ELR (cell line): ENCODE results near the gene ELL2.
"Not testable (repeated sequence)": the region's sequence is repeated elsewhere in the genome, so short reads cannot be mapped to it uniquely, and the experiment has no call there.

ENCODE experiments used
- DNase-seq: peaks from one replicate; pipeline ENCODE4 v3.0.0-alpha.2; 2015; ENCODE audit warnings: low read depth

The ELL2 gene

DNA sequence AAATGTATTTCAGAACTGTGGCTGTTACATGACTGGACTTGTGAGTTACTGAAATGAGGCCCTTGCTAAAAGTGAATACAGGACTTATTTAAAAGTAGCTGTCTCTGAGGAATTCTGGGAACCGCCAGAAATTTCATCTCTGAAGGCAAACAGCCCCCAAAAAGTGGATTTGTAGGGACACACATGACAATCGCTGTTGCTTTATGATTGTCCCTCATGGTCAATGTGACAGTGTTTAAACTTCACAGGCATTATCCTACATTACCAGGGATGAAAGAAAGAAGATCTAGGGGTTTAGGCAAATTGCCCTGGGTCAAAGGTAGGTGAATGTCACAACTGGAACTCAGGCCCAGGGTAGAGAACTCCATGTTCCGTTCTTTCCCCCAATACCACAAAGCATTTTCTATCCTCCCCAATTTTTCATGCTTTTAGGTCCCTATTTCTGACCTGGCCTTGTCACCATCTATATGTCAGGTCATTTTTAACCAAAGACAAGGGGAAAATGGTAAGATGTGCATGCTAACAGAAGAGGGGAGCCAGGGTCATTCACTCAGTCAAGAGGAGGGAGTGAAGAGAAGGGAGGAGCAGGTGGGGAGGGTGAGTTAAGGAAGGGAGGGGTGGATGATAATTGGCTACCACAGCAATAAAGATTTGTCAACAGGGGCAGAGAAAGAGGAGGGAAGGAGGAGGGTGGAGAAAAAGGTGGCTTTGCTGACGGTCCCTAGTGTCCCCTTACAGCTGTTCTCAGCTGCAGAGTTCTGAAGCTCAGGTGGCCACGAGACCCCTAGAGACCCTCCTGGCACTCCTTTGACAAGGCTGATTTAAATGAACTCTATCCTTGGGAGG, 81.3 kb downstream of the ELL2 start:
- DNase-seq = no peak

DNA sequence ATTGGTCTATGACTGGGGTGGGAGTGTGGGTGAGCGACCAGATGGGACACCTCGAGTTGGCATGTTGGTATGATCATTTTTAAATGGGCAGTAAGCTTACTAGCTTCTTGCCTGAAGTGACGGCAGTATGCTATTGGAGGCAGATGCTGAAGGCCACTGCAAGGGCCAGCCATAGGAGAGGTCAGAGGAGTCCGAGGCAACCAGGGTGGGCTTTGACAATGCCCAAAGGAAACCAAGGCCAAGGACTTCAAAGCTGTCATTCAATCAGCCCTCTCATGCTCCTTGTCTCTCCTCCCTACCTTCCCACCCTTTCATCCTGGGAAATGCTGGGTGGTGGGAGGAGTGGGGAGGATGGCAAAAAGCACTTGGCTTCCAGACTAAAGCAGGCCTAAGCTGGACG, 82.0 kb downstream of the ELL2 start:
- DNase-seq = no peak

GRCh38 chr5:95878417-95879323, 83.0 kb downstream of the ELL2 start:
- DNase-seq = no peak

DNA sequence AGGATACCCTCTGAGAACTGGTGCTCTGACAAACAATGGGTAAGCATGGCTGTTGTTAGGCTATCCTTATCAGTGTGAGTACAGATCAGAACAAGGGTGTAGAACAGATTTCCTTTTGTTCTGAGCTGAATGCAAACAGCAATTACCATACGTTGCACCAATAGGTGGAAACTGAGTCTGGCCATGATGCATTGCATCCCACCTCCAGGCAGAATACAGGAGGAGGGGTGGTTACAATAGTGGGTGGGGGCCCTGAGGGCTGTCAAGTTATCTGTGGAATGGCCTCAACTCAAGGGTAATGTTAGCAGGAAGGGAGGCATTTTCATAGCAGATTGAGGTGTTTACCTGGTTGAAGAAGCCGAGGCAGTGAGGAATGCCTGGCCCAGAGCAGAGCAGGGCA, 84.9 kb downstream of the ELL2 start:
- DNase-seq = no peak

DNA sequence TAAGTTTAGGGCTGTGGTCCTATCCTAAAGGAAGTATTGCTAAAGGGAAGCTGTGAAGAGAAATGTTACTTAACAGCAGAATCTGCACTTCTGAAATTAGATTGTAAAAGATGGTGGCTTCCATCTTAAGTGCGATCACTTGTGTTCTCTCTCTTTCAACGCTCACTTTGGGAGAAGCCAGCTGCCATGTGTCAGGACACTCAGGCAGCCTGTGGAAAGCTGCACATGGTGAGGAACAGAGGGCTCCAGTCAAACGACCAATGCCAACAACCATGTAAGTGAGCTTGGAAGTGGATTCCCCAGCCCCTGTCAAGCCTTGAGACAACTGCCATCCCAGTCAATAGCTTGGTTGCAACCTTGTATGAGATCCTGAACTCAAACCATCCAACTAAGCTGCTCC, 87.4 kb downstream of the ELL2 start:
- DNase-seq = no peak

DNA sequence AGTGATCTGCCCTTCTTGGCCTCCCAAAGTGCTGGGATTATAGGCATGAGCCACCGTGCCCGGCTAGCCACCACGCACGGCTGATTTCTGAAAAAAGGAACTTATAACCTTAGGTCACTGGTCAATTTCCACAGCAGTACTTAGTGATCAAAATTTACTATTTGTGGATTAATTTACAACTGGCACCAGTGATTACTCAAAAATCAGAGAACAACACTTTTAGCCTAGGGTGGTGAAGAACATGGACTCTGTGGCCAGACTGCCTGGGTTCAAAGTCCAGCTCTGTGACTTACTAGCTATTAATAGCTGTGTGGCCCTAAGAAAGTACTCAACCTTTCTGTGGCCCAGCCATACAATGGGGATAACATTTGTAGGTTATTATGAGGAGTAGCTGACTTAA, 88.3 kb downstream of the ELL2 start:
- DNase-seq = no peak

- DNase-seq = no peak
These were observed 89.0 kb downstream of the ELL2 start for GRCh38 chr5:95872346-95873268.

GRCh38 chr5:95871146-95871806, 90.4 kb downstream of the ELL2 start:
- DNase-seq = no peak

GRCh38 chr5:95870105-95870672, 91.5 kb downstream of the ELL2 start:
- DNase-seq = peak; percentile 78

DNA sequence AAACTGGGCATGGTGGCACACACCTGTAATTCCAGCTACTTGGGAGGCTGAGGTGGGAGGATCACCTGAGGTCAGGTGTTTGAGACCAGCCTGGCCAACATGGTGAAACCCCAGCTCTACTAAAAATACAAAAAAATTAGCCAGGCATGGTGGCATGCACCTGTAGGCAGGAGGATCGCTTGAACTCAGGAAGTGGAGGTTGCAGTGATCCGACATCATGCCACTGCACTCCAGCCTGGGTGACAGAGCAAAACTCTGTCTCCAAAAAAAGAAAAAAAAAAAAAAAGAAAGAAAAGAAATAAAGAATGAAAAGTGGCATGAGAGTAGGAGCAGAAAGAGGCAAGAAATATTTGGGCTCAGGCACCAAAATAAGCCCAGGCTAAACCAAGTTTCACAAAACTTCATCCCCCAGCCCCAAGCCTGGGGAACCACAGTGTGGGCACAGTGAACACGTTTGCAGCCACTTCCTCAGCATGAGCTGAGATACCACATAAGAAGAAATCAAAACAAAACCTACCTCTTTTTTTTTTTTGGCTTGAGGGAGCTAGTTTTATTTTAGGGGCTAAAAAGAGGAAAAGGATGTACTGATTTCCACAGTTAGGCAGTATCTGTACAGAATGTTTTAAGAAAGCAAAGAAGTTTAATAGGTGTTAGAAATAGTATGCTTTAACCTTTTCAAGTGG, 92.3 kb downstream of the ELL2 start:
- not testable (repeated sequence) for DNase-seq

GRCh38 chr5:95868136-95868535, 93.5 kb downstream of the ELL2 start:
- DNase-seq = no peak

DNA sequence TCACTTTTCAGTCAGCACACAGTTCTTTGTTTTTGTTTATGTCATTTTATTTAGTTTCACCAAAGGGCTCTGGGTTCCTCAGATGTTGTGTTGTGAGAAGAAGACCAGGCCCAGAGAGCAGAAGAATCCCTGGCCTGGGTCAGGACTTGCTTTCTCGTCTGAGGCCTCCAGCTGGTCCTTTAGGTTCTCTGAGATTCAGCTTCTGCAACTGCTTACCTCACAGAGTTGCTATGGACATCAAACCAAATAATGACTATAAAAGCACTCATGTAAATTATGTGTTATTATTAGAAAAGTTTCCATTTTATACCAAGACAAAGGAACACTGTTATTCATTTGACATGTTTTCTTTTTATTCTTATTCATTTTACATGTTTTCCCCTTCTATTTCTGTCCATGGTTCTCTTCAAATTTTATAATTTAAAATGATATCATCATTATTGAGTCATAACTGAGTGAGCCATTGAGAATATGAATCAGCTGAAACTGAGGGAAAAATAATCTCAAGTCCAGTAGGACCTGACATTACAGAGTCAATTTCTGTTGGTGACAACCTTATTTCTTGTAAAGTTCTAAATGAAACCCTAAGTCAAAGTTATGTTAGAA, 95.1 kb downstream of the ELL2 start:
- DNase-seq = peak; percentile 66

GRCh38 chr5:95864944-95865504, 96.6 kb downstream of the ELL2 start:
- no peak for DNase-seq

GRCh38 chr5:95864456-95864855, 97.2 kb downstream of the ELL2 start:
- no peak for DNase-seq

DNA sequence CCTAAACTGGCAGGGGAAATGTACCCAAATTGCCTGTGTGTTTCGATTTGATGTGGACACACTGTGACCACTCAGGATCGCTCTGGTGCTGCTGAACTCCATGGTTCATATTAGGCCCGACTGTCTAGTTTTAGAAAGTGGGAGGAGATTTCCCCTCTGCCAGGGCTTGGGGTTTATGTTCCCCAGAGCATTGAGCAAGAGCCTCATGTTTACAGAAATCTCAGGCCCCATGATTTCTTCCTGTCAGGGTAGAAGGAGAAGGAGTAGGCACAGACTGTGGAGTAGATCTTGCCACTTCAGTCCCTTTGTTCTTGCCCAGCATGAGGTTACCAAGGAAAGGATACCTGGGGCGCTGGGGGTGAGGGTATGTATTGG, 98.3 kb downstream of the ELL2 start:
- no peak for DNase-seq

DNA sequence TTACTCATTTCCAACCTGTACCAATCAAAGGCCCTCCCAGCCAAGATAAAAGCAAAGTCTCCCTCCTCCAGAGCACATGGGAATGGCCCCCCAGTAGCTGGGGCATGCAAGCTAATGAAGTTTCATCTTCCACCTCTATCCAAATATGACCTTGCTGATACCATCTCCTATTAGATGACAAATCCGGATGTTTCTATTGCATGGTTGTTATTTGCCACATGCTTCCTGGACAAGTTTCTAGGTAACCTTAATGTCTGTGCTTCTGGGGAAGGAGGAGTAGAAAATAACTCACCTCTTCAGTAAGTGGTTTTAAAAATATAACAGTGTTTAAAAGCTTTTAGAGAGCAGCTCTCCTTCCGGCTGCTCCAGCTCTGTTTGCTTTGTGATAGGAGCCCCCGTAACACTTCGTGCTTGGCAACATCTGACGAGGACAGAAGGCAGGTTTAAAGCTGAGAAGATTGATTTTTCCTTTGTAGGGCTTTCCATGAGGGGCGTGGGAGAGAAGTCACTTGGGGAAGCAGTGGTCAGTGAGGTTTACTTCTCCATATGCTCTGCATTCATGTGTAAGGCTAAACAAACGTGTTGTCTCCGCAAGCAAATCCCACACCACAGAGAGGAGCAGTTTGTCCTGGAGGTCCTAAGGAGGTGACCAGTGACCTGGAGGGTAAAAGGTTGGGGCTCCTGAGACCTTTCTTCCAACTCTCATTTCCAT, 98.8 kb downstream of the ELL2 start:
- peak; percentile 82 for DNase-seq

DNA sequence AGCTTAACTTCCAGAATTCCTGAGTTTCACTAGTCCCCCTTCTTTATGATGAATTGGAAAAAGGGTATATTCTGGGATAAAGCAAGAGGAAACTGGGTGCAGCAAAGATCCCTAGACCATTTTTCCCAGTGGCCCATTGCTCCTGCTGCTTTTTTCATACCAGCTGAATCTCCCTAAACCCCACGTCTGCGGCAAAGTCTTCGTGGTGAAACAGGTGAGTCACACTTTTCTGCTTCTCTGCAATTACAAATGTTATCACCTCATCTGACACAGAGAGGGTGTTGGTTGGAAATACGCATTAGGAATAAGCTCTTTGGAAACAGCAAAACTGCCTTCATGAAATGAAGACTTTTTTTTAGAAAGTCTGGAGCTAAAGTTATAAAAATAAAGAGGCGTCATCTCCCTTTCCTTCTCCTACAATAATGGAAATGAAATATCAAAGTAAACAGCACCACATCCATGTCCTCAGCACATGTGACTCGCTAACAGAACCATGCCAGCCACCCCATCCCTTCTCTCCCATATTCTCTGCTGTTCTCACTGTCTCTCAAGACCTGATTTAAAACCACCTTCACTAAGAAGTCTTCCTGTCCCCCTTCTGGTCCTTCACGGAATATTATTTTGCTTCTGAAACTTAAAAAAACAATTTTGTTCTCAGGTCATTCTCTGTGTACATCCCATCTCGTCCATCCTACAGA, 99.6 kb downstream of the ELL2 start:
- peak; percentile 82 for DNase-seq

GRCh38 chr5:95861221-95861863, 100.3 kb downstream of the ELL2 start:
- peak; percentile 99 for DNase-seq
